WTC11 (cell line): Measurements from ENCODE around the gene RUBCN. TPM values are rescaled to one million over a fixed set of nuclear protein-coding genes. Genes with fewer than 3 reads are reported as not detected.

Source experiments
- ATAC-seq: fragments of 200-7000 bp; cut with Tn5 transposase; 2 replicates; pipeline ENCODE4 v1.10.0; 2021; ENCODE audit warnings: mild to moderate bottlenecking, moderate library complexity
- CTCF ChIA-PET: fragments of 300-600 bp; sonication (Branson Sonifier 250); formaldehyde crosslinking; loops from one replicate; lab custom pipeline; 2021; ENCODE audit warnings: antibody characterized with exemption; lab: Charles Lee
- POLR2A ChIA-PET: fragments of 350-600 bp; sonication (Branson Sonifier 250); formaldehyde crosslinking; loops from one replicate; lab custom pipeline; 2021; ENCODE audit warnings: antibody characterized with exemption; lab: Charles Lee
- DNase-seq: peaks from one replicate; pipeline ENCODE4 v3.0.0; 2021; ENCODE audit warnings: low spot score
- H3K27ac Mint-ChIP-seq: 2 replicates; pipeline ENCODE4 v1.8.0; 2021; ENCODE audit warnings: mixed read lengths
- H3K27me3 Mint-ChIP-seq: 2 replicates; pipeline ENCODE4 v1.8.0; 2021; ENCODE audit warnings: low read depth, mild to moderate bottlenecking, moderate library complexity, mixed read lengths
- H3K36me3 Mint-ChIP-seq: 2 replicates; pipeline ENCODE4 v1.8.0; 2021; ENCODE audit warnings: mixed read lengths
- H3K4me1 Mint-ChIP-seq: 2 replicates; pipeline ENCODE4 v1.8.0; 2022; ENCODE audit warnings: mixed read lengths
- H3K4me3 Mint-ChIP-seq: 2 replicates; pipeline ENCODE4 v1.8.0; 2021; ENCODE audit warnings: mild to moderate bottlenecking, moderate library complexity, mixed read lengths
- H3K9me3 Mint-ChIP-seq: 2 replicates; pipeline ENCODE4 v1.8.0; 2021; ENCODE audit warnings: mixed read lengths
- ATF1 ChIP-seq: sonication (generic); formaldehyde crosslinking; IDR thresholded peaks from 2 replicates; pipeline ENCODE4 v1.8.1; 2023; ENCODE audit warnings: mild to moderate bottlenecking, moderate library complexity, missing genetic modification reagents
- E2F4 ChIP-seq: sonication (generic); formaldehyde crosslinking; IDR thresholded peaks from 2 replicates; pipeline ENCODE4 v1.8.1; 2022; ENCODE audit warnings: low read depth, mild to moderate bottlenecking, moderate library complexity, missing genetic modification reagents, borderline replicate concordance
- ESRRA ChIP-seq: sonication (generic); formaldehyde crosslinking; IDR thresholded peaks from 2 replicates; pipeline ENCODE4 v1.8.1; 2022; ENCODE audit warnings: mild to moderate bottlenecking, missing genetic modification reagents, borderline replicate concordance
- FOXJ3 ChIP-seq: sonication (generic); formaldehyde crosslinking; IDR thresholded peaks from 2 replicates; pipeline ENCODE4 v1.9.0; 2021; ENCODE audit warnings: missing genetic modification reagents, mild to moderate bottlenecking, borderline replicate concordance
- JUN ChIP-seq: sonication (generic); formaldehyde crosslinking; IDR thresholded peaks from 2 replicates; pipeline ENCODE4 v1.8.0; 2023; ENCODE audit warnings: mild to moderate bottlenecking, missing genetic modification reagents
- KAT7 ChIP-seq: sonication (generic); formaldehyde crosslinking; IDR thresholded peaks from 2 replicates; pipeline ENCODE4 v1.8.1; 2023; ENCODE audit warnings: missing genetic modification reagents, mild to moderate bottlenecking, borderline replicate concordance
- MYBL2 ChIP-seq: sonication (generic); formaldehyde crosslinking; IDR thresholded peaks from 2 replicates; pipeline ENCODE4 v1.8.1; 2023; ENCODE audit warnings: mild to moderate bottlenecking, moderate library complexity, missing genetic modification reagents
- NFATC4 ChIP-seq: fragments of 250-450 bp; sonication (Bioruptor Pico); IDR thresholded peaks from 2 replicates; pipeline ENCODE4 v1.9.0; 2021; ENCODE audit warnings: mild to moderate bottlenecking
- NR1H2 ChIP-seq: sonication (generic); formaldehyde crosslinking; IDR thresholded peaks from 2 replicates; pipeline ENCODE4 v1.9.0; 2021; ENCODE audit warnings: mild to moderate bottlenecking, moderate library complexity, missing genetic modification reagents
- OVOL2 ChIP-seq: fragments of 250-450 bp; sonication (Bioruptor Pico); IDR thresholded peaks from 2 replicates; pipeline ENCODE4 v1.9.0; 2021; ENCODE audit warnings: mild to moderate bottlenecking, borderline replicate concordance
- PRDM15 ChIP-seq: sonication (generic); formaldehyde crosslinking; IDR thresholded peaks from 2 replicates; pipeline ENCODE4 v1.8.0; 2022; ENCODE audit warnings: missing genetic modification reagents
- PRRX2 ChIP-seq: fragments of 250-450 bp; sonication (Bioruptor Pico); IDR thresholded peaks from 2 replicates; pipeline ENCODE4 v1.8.0; 2021; ENCODE audit warnings: mild to moderate bottlenecking
- RELA ChIP-seq: sonication (generic); formaldehyde crosslinking; IDR thresholded peaks from 2 replicates; pipeline ENCODE4 v1.8.1; 2022; ENCODE audit warnings: missing genetic modification reagents, mild to moderate bottlenecking, borderline replicate concordance
- SOX15 ChIP-seq: fragments of 250-450 bp; sonication (Bioruptor Pico); IDR thresholded peaks from 2 replicates; pipeline ENCODE4 v1.9.0; 2021; ENCODE audit warnings: mild to moderate bottlenecking
- USF2 ChIP-seq: sonication (generic); formaldehyde crosslinking; IDR thresholded peaks from 2 replicates; pipeline ENCODE4 v1.8.1; 2023; ENCODE audit warnings: mild to moderate bottlenecking, missing genetic modification reagents, moderate library complexity
- ZBTB43 ChIP-seq: sonication (generic); formaldehyde crosslinking; IDR thresholded peaks from 2 replicates; pipeline ENCODE4 v1.8.1; 2023; ENCODE audit warnings: mild to moderate bottlenecking, missing genetic modification reagents
- ZNF416 ChIP-seq: fragments of 250-450 bp; sonication (Bioruptor Pico); IDR thresholded peaks from 2 replicates; pipeline ENCODE4 v1.9.0; 2021; ENCODE audit warnings: mild to moderate bottlenecking, inconsistent platforms
- total RNA-seq: library from RNA; stranded (reverse); gene quantifications from 3 replicates; pipeline ENCODE4 v1.2.3, GENCODE V29; 2021

Gene RUBCN
- total RNA-seq, 1 experiment from 2014 or later, result 22.9 TPM

GRCh38 chr3:197718891-197719290, 17.8 kb downstream of the RUBCN start:
- Mint-ChIP-seq H3K4me1 (no peaks in the 10 kb centered on the region), H3K9me3 (peaks cover 17% of the 10 kb centered on the region), H3K36me3 (peaks cover 32% of the 10 kb centered on the region), H3K4me3 (no peak overlapping the region), H3K27me3 (no peaks in the 10 kb centered on the region)
- CTCF ChIA-PET, result interaction anchor here (0.6 kb wide), 1 partner anchor 1180 kb away, joined by 4 read pairs; no protein-coding TSS in a partner anchor
- DNase-seq, result no peak
- TF ChIP-seq KAT7 (CRISPR knock-in tag) (no peak), PRDM15 (CRISPR knock-in tag) (no peak), RELA (no peak)
- TF ChIP-seq, all 79 proteins: peak for 0
- no peak for ATAC-seq
- POLR2A ChIA-PET, result interaction anchor here (0.6 kb wide), 1 partner anchor 35 kb away, joined by 6 read pairs; no protein-coding TSS in a partner anchor
- H3K27ac Mint-ChIP-seq, result no peak overlapping the region

GRCh38 chr3:197714251-197714650, 22.5 kb downstream of the RUBCN start:
- no peak for ATAC-seq
- H3K36me3 Mint-ChIP-seq, result peaks cover 22% of the 10 kb centered on the region
- DNase-seq, result no peak
- H3K4me1 Mint-ChIP-seq, result peaks cover 5% of the 10 kb centered on the region
- no peaks in the 10 kb centered on the region for H3K27me3 Mint-ChIP-seq
- CTCF ChIA-PET, result no interaction called here
- H3K27ac Mint-ChIP-seq, result no peak overlapping the region
- POLR2A ChIA-PET, result no interaction called here
- H3K9me3 Mint-ChIP-seq, result peaks cover 4% of the 10 kb centered on the region; the same call in 1 of the 2 replicates
- no peak overlapping the region for H3K4me3 Mint-ChIP-seq
- TF ChIP-seq JUN (no peak), SOX15 (CRISPR knock-in tag) (no peak), OVOL2 (CRISPR knock-in tag) (no peak), USF2 (CRISPR knock-in tag) (no peak), FOXJ3 (no peak), MYBL2 (CRISPR knock-in tag) (no peak), PRRX2 (no peak), ZBTB43 (CRISPR knock-in tag) (no peak), PRDM15 (CRISPR knock-in tag) (no peak), NR1H2 (no peak), ESRRA (no peak), ATF1 (CRISPR knock-in tag) (no peak), ZNF416 (CRISPR knock-in tag) (no peak), E2F4 (CRISPR knock-in tag) (no peak), NFATC4 (CRISPR knock-in tag) (no peak)
